HG03039 (cell line): ENCODE measurements around the gene MSRB2.
"Not testable (repeated sequence)": the region's sequence is repeated elsewhere in the genome, so short reads cannot be mapped to it uniquely, and the experiment has no call there.

Experiments used
- ATAC-seq: cut with Tn5 transposase; IDR thresholded peaks from one replicate; pipeline ENCODE4 v1.9.1; 2021; ENCODE audit warnings: mild to moderate bottlenecking, moderate library complexity; ENCODE audit not compliant: unreplicated experiment

The MSRB2 gene

DNA sequence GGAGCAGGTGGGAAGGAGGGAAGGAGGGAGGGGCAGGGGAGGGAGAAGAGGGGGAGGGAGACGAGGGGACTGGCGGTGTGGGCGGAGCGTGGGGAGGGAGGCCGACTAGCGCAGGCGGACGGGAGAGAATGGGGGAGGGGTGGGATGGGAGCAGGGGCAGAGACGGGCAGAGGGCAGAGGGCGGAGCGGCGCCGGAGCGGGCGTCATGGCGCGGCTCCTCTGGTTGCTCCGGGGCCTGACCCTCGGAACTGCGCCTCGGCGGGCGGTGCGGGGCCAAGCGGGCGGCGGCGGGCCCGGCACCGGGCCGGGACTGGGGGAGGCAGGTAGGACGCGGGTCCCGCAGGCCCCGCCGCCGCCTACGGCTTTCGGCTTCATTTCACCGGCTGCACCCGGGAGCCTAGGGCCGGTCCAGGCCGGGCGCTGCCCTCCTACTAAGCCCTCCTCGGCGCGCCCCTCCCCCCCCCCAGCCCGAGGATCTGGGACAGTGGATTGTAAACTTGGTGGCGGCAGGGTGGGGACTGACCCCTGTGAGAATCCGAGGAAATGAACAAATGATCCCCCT, at the start of gene MSRB2:
Gene MSRB2 (plus strand): TSS at position 176 of the 562 bp plus-strand sequence. CDS start 30 bp downstream, at position 206.
- peak; percentile 67 for ATAC-seq

DNA sequence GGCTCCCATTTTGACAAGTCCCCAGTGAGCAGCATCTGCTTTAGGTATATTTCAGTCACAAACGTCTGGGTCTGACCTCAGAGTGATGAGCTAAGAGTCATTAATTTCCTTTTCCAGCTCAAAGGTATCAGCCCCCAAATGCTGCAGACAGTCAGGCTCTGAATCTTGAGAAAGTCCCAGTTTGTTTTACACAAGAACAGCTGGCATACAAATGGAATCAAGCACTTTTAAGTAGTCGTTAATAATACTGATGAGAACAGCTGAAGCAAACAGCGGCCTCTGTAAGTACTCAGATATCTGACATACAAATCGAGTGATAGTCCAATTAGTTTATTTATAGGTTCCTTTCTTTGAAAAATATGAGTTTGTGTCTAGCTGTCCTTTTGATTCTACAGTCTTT, 49.4 kb upstream of the MSRB2 start:
- no peak for ATAC-seq

GRCh38 chr10:23047201-23048050, 48.0 kb upstream of the MSRB2 start:
- no peak for ATAC-seq

GRCh38 chr10:23048191-23048590, 47.2 kb upstream of the MSRB2 start:
- ATAC-seq: no peak

DNA sequence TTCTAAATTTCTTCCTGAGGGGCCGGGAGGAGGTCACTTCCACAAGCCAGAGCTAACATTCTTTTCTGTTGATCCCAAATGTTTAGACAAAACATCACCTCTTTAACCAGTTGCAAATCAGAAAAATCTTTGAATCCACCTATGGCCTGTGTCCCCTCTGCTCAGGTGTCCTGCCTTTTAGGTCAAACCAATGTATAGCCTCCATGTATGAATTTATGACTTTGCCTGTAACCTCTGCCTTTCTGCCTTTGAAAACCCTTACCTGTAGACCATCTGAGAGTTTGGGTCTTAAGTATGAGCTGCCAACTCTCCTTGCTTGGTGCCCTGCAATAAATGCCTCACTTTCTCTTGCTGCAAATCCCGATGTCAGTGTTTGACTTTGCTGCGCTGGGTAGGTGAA, 44.1 kb upstream of the MSRB2 start:
- ATAC-seq: no peak

DNA sequence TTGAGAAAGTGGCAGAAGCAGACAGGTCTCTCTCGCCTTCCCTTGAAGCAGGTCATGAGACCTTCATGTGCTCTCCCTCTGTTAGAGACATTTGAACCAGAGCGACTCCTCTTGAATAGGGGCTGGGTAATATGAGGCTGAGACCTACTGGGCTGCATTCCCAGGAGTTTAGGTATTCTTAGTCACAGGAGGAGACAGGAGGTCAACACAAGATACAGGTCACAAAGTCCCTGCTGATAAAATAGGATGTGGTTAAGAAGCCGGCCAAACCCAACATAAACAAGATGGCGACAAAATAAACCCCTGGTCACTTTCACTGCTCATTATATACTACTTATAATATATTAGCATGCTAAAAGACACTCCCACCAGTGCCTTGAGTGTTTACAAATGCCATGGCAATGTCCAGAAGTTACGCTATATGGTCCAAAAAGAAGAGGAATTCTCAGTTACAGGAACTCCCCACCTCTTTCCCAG, 43.5 kb upstream of the MSRB2 start:
- ATAC-seq: no peak

DNA sequence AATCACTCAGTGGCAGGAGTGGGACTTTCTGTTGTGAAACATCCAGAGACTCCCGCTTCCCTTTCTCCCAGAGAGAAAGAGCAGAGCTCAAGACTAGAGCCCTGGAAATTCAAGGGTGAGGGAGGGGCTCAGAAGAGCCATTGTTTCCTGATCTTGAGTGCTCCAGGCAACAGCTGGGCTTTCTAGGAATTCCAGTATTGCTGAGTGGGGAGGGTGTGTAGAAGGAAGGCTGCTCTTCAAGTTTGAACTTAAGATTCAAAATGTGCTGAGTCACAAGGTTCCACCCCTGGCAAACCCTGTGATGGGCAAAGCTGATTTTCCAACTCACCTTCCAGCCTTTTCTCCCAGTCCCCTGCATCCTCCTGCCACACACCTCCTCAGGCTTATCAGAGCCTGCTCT, 42.3 kb upstream of the MSRB2 start:
- no peak for ATAC-seq

- ATAC-seq: no peak
These were observed 39.8 kb upstream of the MSRB2 start for GRCh38 chr10:23055424-23056185.

DNA sequence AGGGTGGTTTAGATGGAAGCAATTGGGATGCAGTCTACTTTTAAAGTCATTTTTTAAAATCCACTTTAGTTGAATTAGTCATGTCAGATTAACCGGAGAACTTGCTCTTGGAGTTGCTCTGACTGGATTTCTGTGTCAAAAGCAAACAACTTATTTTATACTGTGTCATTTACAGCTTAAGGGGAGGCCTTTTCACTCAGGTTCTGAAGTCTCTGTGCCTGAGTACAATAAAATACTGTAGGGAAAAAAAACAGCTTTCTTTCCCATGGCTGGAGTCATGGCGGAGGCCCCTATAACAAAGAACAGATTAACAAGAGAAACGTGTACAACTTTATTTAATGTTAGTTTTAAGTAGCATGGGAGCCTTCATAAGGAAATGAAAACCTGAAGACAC, 39.2 kb upstream of the MSRB2 start:
- ATAC-seq: no peak

GRCh38 chr10:23058366-23058765, 37.0 kb upstream of the MSRB2 start:
- ATAC-seq: no peak

DNA sequence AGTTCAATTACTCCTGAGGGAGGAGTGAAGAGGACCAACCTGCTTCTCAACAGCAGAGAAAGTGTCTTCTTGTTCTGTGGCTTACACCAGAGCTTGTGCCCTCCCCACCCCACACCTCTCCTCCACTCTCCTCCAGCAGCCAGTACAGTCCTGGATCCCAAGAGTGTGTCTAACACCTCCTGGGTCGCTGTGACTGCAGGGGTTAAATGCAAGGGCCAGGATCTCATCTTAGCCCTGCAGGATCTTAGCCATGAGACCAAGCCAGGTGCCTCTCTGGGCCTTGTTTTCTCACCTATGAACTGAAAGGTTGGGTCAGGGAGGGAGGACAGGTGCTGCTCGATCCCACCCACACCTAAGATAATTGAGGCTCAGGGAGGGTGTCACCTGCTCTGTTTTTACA, 34.5 kb upstream of the MSRB2 start:
- no peak for ATAC-seq

DNA sequence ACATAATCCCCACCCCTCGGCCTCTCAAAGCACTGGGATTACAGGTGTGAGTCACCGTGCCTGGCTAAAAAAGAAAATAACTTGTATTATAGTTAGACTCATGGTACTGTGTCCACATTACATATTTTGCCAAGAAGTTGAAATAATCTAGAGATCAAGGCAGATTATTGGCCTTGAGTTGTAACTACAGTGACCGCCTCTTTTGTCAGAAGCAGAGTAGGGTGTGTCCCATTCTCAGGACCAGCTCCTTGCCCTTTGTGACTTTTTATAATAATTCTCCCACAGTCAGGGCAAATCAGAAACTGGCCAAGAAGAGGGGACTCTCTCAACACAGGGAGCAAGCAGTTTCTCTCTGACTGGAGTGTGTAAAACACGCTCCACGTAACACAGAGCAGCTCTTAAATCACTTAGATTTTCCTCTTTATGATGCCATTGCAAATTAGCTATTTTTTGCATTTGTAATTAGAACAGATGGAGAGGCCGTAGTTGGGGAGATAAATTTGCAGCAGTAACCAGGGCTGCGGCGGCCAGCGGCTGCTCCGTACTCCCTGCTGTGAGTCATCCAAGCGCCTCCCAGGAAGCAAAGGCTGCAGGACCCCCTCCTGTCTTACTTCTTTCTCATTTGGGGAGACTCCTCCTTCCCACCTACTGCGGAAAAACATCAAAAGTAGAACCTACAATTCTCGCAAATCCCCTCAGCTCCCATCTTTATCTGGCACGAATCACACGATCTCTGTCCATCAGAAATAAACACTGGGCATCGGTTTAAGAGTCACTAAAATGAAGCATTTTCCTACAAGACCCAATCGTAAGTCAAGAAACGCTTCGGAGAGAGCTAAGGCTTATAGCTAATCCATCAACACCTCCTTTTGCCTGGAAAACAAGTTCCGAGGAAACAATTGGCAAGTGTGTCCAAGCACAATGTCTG, 32.1 kb upstream of the MSRB2 start:
- no peak for ATAC-seq

DNA sequence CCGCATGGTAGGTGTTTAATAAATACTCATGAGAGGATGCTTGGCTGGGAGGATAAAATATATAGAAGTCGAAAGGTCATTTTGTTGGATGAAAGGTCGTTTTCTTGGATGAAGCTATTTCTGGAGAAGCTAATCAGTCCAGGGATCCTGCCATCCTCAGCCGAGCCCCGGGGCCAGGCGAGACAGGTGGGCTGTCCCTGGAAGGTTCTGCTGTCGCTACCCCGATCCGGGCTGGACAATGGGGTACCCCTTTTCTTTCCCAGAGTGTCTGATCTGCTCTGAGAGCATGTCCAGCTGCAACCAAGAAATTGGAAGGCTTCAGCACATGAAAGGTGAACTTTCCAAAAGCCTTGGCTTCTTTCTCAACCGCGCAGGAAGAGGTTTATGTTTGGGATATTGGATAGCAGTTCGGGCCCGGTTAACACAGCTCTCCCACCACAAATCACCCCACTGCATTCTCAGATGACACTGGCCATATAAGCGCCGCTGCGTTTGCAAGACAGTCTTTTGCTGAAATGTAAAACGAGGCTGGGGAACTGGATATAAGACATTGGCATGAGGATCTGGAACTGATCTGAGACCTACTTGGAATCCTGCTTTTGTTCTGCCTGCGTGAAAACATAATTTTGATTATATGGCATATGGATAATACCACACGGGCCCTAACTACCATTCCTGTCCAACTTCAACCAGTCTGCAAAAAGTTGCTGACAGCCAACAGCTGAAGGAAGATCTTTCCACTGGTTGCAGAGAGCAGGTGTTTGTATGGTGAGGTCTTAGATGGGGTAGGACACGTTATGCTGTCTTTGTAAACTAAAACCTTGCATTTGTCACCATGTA, 31.2 kb upstream of the MSRB2 start:
- ATAC-seq: no peak

DNA sequence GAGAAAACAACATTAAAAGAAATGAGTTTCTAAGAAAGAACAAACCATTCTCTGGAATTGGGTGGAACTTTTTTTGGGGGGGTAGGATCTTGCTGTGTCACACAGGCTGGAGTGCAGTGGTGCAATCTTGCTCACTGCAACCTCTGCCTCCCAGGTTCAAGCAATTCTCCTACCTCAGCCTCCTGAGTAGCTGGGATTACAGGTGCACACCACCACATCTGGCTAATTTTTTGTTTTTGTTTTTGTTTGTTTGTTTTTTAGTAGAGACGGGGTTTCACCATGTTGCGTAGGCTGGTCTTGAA, 30.6 kb upstream of the MSRB2 start:
- ATAC-seq: not testable (repeated sequence)

DNA sequence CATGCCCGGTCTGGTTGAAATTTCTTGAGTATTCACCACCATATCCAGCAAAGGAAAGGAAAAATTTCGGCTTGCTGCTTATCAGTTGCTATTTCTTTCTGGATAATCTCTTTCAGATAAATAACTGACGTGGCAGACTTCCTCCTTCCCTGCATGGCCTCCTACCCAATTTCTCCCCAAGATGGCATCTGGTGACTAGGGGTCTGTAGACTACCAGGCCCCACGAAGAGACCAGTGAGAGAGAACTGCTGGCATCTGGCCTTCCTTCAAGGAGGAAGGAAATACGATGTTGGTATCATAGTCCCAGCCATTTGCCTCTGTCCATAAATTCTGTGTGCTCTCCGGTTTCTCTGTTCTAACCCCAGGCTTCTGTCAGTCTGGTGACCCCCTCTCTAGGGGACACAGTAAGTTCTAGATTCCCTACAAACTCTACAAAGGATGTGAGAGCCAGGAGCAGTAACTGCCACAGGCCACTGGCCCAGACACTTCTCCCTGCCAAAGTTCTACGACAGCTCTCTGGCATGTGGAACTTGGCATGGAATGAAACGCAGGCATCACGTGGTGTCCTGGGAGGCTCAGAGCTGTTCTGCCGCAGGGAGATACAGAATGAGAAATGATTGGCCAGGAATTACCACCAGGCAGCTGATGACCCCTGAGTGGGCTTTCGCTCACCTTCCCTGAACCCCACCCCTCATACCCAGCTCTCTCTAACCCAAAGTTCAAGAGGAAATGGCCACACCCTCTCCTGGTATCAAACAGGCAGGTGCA, 30.0 kb upstream of the MSRB2 start:
- ATAC-seq: no peak

DNA sequence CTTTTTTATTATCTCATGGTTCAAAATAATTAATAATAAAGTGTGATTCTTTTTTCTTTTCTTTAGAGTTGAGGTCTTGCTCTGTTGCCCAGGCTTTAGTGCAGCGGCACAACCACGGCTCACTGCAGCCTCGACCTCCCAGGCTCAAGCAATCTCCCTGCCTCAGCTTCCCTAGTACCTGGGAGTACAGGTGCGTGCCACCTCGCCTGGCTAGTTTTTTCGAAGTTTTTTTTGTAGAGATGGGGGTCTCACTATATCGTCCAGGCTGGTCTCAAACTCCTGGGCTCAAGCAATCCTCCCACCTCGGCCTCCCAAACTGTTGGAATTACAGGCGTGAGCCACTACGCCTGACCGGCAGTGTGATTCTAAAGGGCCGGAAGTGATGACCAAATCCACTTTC, 28.0 kb upstream of the MSRB2 start:
- no peak for ATAC-seq

GRCh38 chr10:23067939-23068775, 27.2 kb upstream of the MSRB2 start:
- ATAC-seq: peak; percentile 45
